Brain microvascular endothelial cell (primary cell): ENCODE data around the gene CA4.

Experiments used
- DNase-seq: peaks from one replicate; pipeline ENCODE4 v3.0.0-alpha.2; 2020
- H3K27ac ChIP-seq: fragments of 250-450 bp; sonication (Bioruptor Pico); 2 replicates; pipeline ENCODE4 v1.5.1; 2020; ENCODE audit warnings: mild to moderate bottlenecking, moderate library complexity
- H3K27me3 ChIP-seq: fragments of 250-450 bp; sonication (Bioruptor Pico); replicated peaks from 2 replicates; pipeline ENCODE4 v1.5.1; 2020; ENCODE audit warnings: mild to moderate bottlenecking
- H3K36me3 ChIP-seq: fragments of 250-450 bp; sonication (Bioruptor Pico); replicated peaks from 2 replicates; pipeline ENCODE4 v1.5.1; 2020; ENCODE audit warnings: mild to moderate bottlenecking
- H3K4me3 ChIP-seq: 2 replicates; pipeline ENCODE4 v1.5.1; 2011; ENCODE audit warnings: low read depth, mild to moderate bottlenecking, control low read depth, low read length, moderate library complexity
- CTCF ChIP-seq: IDR thresholded peaks from 2 replicates; pipeline ENCODE4 v1.5.1; 2011; ENCODE audit warnings: low read depth, mild to moderate bottlenecking, moderate library complexity, low read length, control low read depth, inconsistent platforms; ENCODE audit errors: missing control alignments
- in situ Hi-C: cut with HindIII; loops from 2 replicates; pipeline ENCODE4 v1.10.0; 2017; ENCODE audit warnings: low sequenced_read_pairs, low pct_ligation_motif_present

Gene CA4

DNA sequence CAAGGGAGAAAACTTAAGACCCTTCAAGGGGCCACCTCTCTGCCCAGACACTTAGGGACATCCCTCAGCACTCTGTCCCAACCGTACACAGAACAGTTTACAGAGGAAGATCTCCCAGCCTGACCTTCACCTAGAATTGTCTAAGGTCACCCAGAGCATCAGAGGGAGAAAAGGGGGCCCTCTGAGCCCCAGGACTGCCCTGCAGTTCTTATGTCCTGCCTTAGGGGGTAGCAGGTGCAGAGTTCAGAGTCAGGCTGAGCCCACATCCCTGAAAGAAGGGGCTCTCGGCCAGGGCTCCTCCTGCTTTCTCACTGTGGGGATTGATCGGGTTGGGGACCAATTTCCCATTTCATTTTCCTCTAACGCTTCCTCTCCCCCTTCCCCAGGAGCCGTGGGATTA, 15.4 kb downstream of the CA4 start:
- no peak for DNase-seq
- no peak overlapping the region for H3K27ac ChIP-seq
- in situ Hi-C loops = no loop called here
- H3K36me3 ChIP-seq = no peaks in the 10 kb centered on the region
- no peak for TF ChIP-seq CTCF
- no peak overlapping the region for H3K4me3 ChIP-seq
- no peaks in the 10 kb centered on the region for H3K27me3 ChIP-seq

- no peak for DNase-seq
- Histone ChIP-seq H3K4me3 (no peak overlapping the region), H3K36me3 (no peaks in the 10 kb centered on the region), H3K27me3 (no peaks in the 10 kb centered on the region), H3K27ac (no peak overlapping the region)
- in situ Hi-C loops = no loop called here
- no peak for TF ChIP-seq CTCF
These were observed 16.2 kb downstream of the CA4 start for GRCh38 chr17:60165971-60166370.

GRCh38 chr17:60167065-60167741, 17.4 kb downstream of the CA4 start:
- no peak overlapping the region for H3K4me3 ChIP-seq
- H3K27ac ChIP-seq = no peak overlapping the region
- no peaks in the 10 kb centered on the region for H3K36me3 ChIP-seq
- H3K27me3 ChIP-seq = no peaks in the 10 kb centered on the region
- in situ Hi-C loops = no loop called here
- no peak for TF ChIP-seq CTCF
- no peak for DNase-seq

GRCh38 chr17:60168654-60169053, 18.9 kb downstream of the CA4 start:
- in situ Hi-C loops = no loop called here
- no peak for TF ChIP-seq CTCF
- Histone ChIP-seq H3K27ac (no peak overlapping the region), H3K36me3 (no peaks in the 10 kb centered on the region), H3K27me3 (no peaks in the 10 kb centered on the region), H3K4me3 (no peak overlapping the region)
- DNase-seq = no peak

DNA sequence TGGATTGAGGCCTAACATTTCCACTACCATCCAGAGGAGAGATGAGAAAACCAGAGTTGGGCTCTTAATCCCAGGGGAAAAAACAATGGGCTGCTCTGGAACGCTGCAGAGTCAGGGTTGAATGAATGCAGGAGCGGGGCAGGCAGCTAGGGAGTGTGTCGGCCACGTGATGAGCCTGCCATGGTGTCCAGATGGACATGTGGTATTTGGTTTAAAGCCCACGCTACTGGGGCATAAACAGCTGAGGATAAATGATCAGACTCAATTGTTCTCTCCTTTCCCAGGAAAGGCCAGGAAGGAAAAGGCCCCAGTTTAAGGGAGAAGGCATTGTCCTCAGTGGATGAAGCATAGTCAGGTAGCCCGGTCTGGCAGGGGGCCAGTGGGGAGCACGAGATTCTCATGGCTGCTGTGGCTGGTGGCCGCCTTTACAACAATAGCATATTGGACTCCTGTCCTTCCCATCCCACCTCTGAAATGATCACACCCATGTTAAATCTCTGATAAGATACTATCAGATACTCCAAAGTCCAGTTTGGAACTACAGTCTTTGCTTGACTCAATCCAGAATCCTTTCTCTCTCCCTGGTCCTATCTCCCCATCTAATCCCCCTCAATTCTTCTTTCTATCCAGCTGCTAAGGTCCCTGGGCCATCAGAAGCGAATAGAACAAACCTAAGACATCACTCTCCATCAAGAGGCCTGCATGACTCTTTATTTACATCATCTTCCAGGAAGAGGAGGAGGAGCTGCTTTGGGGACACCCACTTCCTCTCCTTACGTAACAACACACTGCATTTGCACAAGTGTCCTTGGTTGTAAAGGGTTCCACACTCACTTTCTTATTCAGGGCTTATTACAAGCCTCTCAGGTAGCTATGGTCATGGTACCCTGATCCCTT, 20.4 kb downstream of the CA4 start:
- TF ChIP-seq CTCF = no peak
- no peak for DNase-seq
- H3K27me3 ChIP-seq = no peaks in the 10 kb centered on the region
- in situ Hi-C loops = no loop called here
- H3K27ac ChIP-seq = no peak overlapping the region
- H3K4me3 ChIP-seq = no peak overlapping the region
- H3K36me3 ChIP-seq = no peaks in the 10 kb centered on the region
